Lower lobe of right lung (tissue), 2 donors: Measurements from ENCODE around the gene MESP1. TPM values are rescaled to one million over a fixed set of nuclear protein-coding genes. Genes with fewer than 3 reads are reported as not detected.
A peak's percentile ranks its signal among the peaks of the same experiment; 100 is the strongest.
"Not testable (repeated sequence)": the region's sequence is repeated elsewhere in the genome, so short reads cannot be mapped to it uniquely, and the experiment has no call there.

ENCODE experiments used
- ATAC-seq, 2 donors: fragments of 200-7000 bp; cut with Tn5 transposase; one replicate each; pipeline ENCODE4 v1.9.1; 2020 to 2022; ENCODE audit warnings: mild to moderate bottlenecking in 2 of 2, moderate library complexity in 2 of 2
- DNase-seq: peaks from one replicate; pipeline ENCODE4 v3.0.0-alpha.2; 2020
- H3K27ac ChIP-seq: fragments of 200-600 bp; one replicate; pipeline ENCODE4 v1.8.0; 2022
- H3K27me3 ChIP-seq: fragments of 200-600 bp; one replicate; pipeline ENCODE4 v1.8.0; 2022; ENCODE audit warnings: low read depth
- H3K36me3 ChIP-seq: fragments of 200-600 bp; one replicate; pipeline ENCODE4 v1.8.0; 2022; ENCODE audit warnings: mild to moderate bottlenecking
- H3K4me1 ChIP-seq: fragments of 200-600 bp; one replicate; pipeline ENCODE4 v1.8.0; 2022
- H3K4me3 ChIP-seq: fragments of 200-600 bp; one replicate; pipeline ENCODE4 v1.8.0; 2022; ENCODE audit warnings: mild to moderate bottlenecking
- H3K9me3 ChIP-seq: fragments of 200-600 bp; one replicate; pipeline ENCODE4 v1.8.0; 2022
- intact Hi-C: fragments of 100-400 bp; cut with DNase I; formaldehyde crosslinking; loops from one replicate; pipeline ENCODE4 v1.11.0; 2022
- total RNA-seq: library from RNA; stranded (reverse); fragmentation: NEBNext Ultra II Directional; extraction: Animal tissue kit (Norgen Biotek cat#: 25700); gene quantifications from one replicate; pipeline ENCODE4 v1.2.1, GENCODE V29; 2021
- TF ChIP-seq, protein P1 (sequence below): fragments of 200-600 bp; IDR thresholded peaks from one replicate; pipeline ENCODE4 v1.8.0; 2022; ENCODE audit warnings: antibody characterized with exemption, mild to moderate bottlenecking
- donor health status: DM: no; HTN: yes; CAD: no; lungs with severe emphysema.

Gene MESP1
- total RNA-seq, 1 donor from 2014 or later: 0.53 TPM

GRCh38 chr15:89794627-89795241, 43.7 kb upstream of the MESP1 start:
- no peak overlapping the region for H3K27ac ChIP-seq
- no peak overlapping the region for H3K4me3 ChIP-seq
- DNase-seq (no peak), ATAC-seq (peak; percentile 20 to 35)
- H3K4me1 ChIP-seq: peaks cover 11% of the 10 kb centered on the region
- peaks cover 8% of the 10 kb centered on the region for H3K9me3 ChIP-seq
- intact Hi-C loops: no loop called here
- no peaks in the 10 kb centered on the region for H3K27me3 ChIP-seq
- TF ChIP-seq, protein P1, sequence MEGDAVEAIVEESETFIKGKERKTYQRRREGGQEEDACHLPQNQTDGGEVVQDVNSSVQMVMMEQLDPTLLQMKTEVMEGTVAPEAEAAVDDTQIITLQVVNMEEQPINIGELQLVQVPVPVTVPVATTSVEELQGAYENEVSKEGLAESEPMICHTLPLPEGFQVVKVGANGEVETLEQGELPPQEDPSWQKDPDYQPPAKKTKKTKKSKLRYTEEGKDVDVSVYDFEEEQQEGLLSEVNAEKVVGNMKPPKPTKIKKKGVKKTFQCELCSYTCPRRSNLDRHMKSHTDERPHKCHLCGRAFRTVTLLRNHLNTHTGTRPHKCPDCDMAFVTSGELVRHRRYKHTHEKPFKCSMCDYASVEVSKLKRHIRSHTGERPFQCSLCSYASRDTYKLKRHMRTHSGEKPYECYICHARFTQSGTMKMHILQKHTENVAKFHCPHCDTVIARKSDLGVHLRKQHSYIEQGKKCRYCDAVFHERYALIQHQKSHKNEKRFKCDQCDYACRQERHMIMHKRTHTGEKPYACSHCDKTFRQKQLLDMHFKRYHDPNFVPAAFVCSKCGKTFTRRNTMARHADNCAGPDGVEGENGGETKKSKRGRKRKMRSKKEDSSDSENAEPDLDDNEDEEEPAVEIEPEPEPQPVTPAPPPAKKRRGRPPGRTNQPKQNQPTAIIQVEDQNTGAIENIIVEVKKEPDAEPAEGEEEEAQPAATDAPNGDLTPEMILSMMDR: no peak
- peaks cover 33% of the 10 kb centered on the region for H3K36me3 ChIP-seq

DNA sequence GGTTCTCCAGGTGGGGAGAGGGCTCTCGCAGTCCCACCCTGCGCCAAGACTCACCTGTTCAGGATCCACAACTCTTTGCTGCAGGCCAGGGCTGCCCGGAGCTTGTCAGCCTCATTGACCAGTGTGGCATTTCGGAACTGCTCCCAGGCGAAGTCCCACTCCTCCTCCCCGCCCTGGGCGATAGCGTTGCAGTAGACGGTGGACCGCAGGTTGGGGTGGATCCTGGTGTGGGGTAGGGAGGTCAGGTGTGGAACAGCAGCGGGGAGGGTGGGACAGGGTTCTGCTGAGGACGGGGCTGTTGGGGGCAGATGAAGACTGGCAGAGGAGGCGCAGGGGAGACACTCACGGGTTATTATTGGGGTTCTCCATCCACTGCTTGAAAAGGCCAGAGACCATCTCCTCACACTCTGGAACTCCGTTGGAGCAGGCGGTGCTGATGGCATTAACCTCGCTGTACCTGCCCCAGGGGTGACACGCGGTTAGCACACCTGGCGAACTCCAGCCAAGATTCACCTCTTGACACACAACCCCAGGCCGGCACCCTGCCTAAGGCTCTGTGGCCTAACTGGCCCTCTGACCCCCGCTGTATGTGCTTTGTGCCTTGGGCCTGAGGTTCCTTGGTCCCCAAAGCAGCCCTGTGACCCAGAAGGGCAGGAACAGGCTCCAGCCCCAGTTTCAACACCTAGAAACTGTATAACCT, 41.2 kb upstream of the MESP1 start:
- Histone ChIP-seq H3K4me3 (no peak overlapping the region), H3K27me3 (no peaks in the 10 kb centered on the region), H3K27ac (no peak overlapping the region), H3K36me3 (peaks cover 21% of the 10 kb centered on the region), H3K9me3 (peaks cover 8% of the 10 kb centered on the region), H3K4me1 (peaks cover 11% of the 10 kb centered on the region)
- ATAC-seq (peak in 1 of 2 donors; percentile 27), DNase-seq (no peak)
- intact Hi-C loops: no loop called here
- TF ChIP-seq, protein P1: no peak

DNA sequence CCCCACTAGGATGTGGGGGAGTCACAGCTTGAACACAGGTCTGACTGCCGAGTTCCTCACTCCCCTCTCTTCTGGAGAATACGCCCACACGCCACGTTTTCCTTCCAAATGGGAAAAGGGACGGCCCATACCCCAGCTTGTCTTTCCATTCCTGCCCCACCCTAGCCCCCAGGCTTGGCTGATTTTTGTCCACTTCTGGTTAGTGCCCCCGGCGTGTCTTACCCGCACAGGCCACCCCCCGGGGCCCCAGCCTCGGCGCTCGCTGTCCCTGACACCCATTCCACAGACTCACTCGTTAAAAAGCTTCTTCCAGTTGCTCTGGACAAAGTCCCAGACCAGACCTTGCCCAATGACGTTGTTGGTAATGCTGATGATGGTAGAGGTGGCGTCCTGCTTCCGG, 39.6 kb upstream of the MESP1 start:
- DNase-seq: no peak
- intact Hi-C loops: no loop called here

DNA sequence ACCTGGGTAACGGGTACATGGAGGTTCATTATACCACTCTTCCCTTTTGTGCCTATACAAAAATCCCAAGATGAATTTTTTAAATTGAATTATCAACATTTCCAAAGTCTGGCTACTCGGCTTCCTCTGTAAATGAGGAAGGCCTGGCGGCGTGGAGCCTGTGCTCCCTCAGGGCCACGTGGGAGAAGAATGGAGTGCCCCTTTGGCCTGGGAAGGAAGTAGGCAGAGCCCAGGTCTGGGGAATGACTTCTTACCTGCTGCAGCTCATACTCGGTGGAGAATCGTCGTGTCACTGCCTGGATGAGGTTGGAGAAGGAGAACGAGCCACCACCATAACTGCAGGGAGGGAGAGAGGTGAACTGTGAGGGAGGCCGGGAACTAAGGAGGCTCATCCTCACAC, 39.2 kb upstream of the MESP1 start:
- peaks cover 15% of the 10 kb centered on the region for H3K4me1 ChIP-seq
- no peak overlapping the region for H3K27ac ChIP-seq
- TF ChIP-seq, protein P1: no peak
- H3K9me3 ChIP-seq: no peaks in the 10 kb centered on the region
- no peak for ATAC-seq
- peaks cover 21% of the 10 kb centered on the region for H3K36me3 ChIP-seq
- H3K4me3 ChIP-seq: no peak overlapping the region
- intact Hi-C loops: no loop called here
- no peaks in the 10 kb centered on the region for H3K27me3 ChIP-seq
- no peak for DNase-seq

More for the DNA sequence above, 39.6 kb upstream of the MESP1 start:
- no peak for ATAC-seq
- TF ChIP-seq, protein P1: no peak
- Histone ChIP-seq H3K4me3 (no peak overlapping the region), H3K4me1 (peaks cover 12% of the 10 kb centered on the region), H3K9me3 (no peaks in the 10 kb centered on the region), H3K27me3 (no peaks in the 10 kb centered on the region), H3K27ac (no peak overlapping the region), H3K36me3 (peaks cover 21% of the 10 kb centered on the region)

DNA sequence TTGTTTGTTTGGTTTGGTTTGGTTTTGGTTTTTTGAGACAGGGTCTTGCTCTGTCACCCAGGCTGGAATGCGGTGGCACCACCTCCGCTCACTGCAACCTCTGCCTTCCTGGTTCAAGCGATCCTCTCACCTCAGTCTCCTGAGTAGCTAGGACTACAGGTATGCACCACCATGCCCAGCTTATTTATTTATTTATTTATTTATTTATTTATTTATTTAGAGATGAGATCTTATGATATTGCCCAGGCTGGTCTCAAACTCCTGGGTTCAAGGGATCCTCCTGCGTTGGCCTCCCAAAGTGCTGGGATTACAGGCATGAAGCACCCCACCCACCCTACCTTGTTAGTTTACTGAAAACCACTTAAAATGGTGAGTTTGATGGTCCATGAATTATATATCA, 37.5 kb upstream of the MESP1 start:
- H3K4me3 ChIP-seq, H3K9me3 ChIP-seq, H3K4me1 ChIP-seq, DNase-seq, intact Hi-C loops, H3K27me3 ChIP-seq, H3K27ac ChIP-seq, ATAC-seq: not testable (repeated sequence)
- H3K36me3 ChIP-seq: peaks cover 21% of the 10 kb centered on the region

DNA sequence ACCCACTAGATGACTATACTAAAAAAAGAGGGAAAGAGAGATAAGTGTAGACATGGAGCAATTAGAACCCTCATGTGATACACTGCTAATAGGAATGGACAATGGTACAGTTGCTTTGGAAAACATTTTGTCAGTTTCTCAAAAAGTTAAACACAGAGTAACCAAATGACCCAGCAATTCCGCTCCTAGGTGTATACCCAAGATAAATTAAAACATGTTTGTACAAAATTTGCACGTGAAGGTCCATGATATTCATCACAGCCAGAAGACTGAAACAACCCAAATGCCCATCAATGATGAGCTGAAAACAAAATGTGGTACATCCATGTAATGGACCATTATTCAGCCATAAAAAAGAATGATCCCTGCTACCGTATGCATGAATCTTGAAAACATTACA, 36.9 kb upstream of the MESP1 start:
- TF ChIP-seq, protein P1: no peak
- ATAC-seq (no peak), DNase-seq (no peak)
- Histone ChIP-seq H3K4me1 (peaks cover 9% of the 10 kb centered on the region), H3K27me3 (no peaks in the 10 kb centered on the region), H3K36me3 (peaks cover 21% of the 10 kb centered on the region), H3K27ac (no peak overlapping the region), H3K9me3 (no peaks in the 10 kb centered on the region), H3K4me3 (no peak overlapping the region)
- intact Hi-C loops: no loop called here
